PC-3 (cell line): ENCODE data around the gene SPATA19.

ENCODE experiments used
- CTCF ChIP-seq: fragments of 300-600 bp; sonication (generic); conservative IDR thresholded peaks from 2 replicates; pipeline ENCODE4 v1.5.1; 2017; ENCODE audit warnings: antibody characterized with exemption, low read depth, mild to moderate bottlenecking, low read length
- EZH2 ChIP-seq: fragments of 300-600 bp; sonication (generic); IDR thresholded peaks from one replicate; pipeline ENCODE4 v1.6.1; 2017; ENCODE audit warnings: antibody characterized with exemption, mild to moderate bottlenecking, low read length; ENCODE audit not compliant: unreplicated experiment

DNA sequence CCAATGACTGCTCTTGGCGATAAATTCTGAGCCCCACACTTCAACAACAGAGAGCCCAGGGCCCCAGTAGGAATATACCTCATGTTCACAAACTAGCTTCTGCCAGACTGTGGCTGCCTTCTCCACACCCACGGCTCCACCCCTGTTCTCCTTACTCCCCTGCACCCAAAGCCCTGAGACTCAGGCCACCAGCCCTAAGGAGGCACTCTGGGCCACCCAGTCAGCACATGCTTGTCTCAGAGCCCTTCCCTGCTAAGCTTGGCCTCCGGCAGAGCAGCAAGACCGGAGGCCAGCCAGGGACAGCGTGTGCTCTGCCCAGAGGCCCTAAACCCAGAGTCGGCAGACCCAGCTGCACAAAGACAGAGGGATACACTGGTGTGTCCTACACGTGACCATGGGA is 27.9 kb downstream of the SPATA19 start:
- TF ChIP-seq CTCF (no peak), EZH2 (no peak)
